ENCODE data around the gene EID1.

DNA sequence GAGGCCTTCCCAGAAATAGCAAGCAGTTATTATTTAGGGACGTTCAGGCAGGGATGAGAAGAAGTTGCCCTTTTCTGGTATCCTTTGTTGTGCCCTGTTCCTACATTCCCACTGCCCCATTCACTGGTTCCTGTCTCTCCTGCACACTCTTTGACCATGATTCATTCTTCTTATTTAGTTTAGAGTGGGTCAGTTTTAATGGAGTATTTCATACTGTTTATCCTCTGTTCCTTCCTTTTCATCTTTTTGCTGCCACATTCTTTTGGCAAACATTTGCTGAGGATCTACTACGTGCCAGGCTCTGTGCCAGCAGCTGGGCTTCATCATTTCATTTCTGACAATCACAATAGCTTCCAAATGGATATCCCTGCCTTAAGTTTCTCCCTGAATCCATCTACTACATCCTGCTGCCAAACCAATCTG, 11.8 kb upstream of the EID1 start:
- no peak for TF ChIP-seq POLR2AphosphoS5 (IDR thresholded peaks at IDR 0.05; ENCODE audit: low read depth, low read length)
- no peak for TF ChIP-seq POLR2A (IDR thresholded peaks at IDR 0.05; ENCODE audit: low read depth, low read length)
